HCT116 (cell line): ENCODE measurements around the gene IL32. TPM values are rescaled to one million over a fixed set of nuclear protein-coding genes. Genes with fewer than 3 reads are reported as not detected.

Experiments used
- ATAC-seq: fragments of 200-7000 bp; cut with Tn5 transposase; 2 replicates; pipeline ENCODE4 v1.9.1; 2020; ENCODE audit warnings: mild to moderate bottlenecking, moderate library complexity
- BruUV-seq: library from RNA; stranded (reverse); fragments of 400-500 nt; replicated peaks from 2 replicates; lab custom pipeline; 2021; lab: Mats Ljungman, UMichigan
- CTCF ChIA-PET: fragments of 300-600 bp; sonication (Branson Sonifier 250); formaldehyde crosslinking; loops from one replicate; lab custom pipeline; 2021; ENCODE audit warnings: antibody characterized with exemption; lab: Charles Lee
- POLR2A ChIA-PET: fragments of 300-600, 350-600 bp; sonication (Branson Sonifier 250); formaldehyde crosslinking; loops from one replicate; lab custom pipeline; 2021; ENCODE audit warnings: antibody characterized with exemption; lab: Charles Lee
- RAD21 ChIA-PET, 2 experiments: fragments of 300-600 bp; sonication (Branson Sonifier 250); formaldehyde crosslinking; loops; one replicate each; lab custom pipeline; 2023; ENCODE audit warnings: low total read pairs in 2 of 2; ENCODE audit not compliant: uncharacterized antibody in 2 of 2, unreplicated experiment in 2 of 2, low non-redundant PET in 1 of 2; lab: Charles Lee
- DNase-seq: peaks from one replicate; pipeline ENCODE4 v3.0.0-alpha.2; 2010; ENCODE audit warnings: low read depth, low spot score
- H2AFZ ChIP-seq: fragments of 200-600 bp; shearing (Covaris generic), sonication (generic); 2 replicates; pipeline ENCODE4 v1.6.1; 2017; ENCODE audit warnings: low read depth, mixed run types, mixed read lengths, antibody characterized with exemption, low read length; ENCODE audit not compliant: poor library complexity, severe bottlenecking
- H3K27ac ChIP-seq: 2 replicates; pipeline ENCODE4 v1.5.1; 2012; ENCODE audit warnings: low read depth, low read length
- H3K27me3 ChIP-seq: fragments of 200-600 bp; sonication (generic); 2 replicates; pipeline ENCODE4 v1.6.1; 2016; ENCODE audit warnings: mixed run types, low read length, mixed read lengths; ENCODE audit not compliant: insufficient read depth
- H3K36me3 ChIP-seq, 2 experiments: fragments of 200-500 bp in 1 of 2; fragments of 200-600 bp in 1 of 2; sonication (Bioruptor generic) in 1 of 2; sonication (generic) in 1 of 2; 2 replicates each; pipeline versions ENCODE4 v1.5.1 to v1.6.1; 2014 to 2016; ENCODE audit warnings: low read length in 2 of 2, inconsistent platforms in 1 of 2, mixed read lengths in 1 of 2, mixed run types in 1 of 2; ENCODE audit not compliant: insufficient read depth in 2 of 2, control insufficient read depth in 1 of 2
- H3K4me1 ChIP-seq, 2 experiments: fragments of 200-600 bp in 1 of 2; sonication (generic) in 1 of 2; 2 replicates each; pipeline versions ENCODE4 v1.5.1 to v1.6.1; 2012 to 2017; ENCODE audit warnings: low read length in 2 of 2, inconsistent platforms in 1 of 2, mild to moderate bottlenecking in 1 of 2, mixed read lengths in 1 of 2, mixed run types in 1 of 2, moderate library complexity in 1 of 2; ENCODE audit not compliant: insufficient read depth in 2 of 2, control insufficient read depth in 1 of 2
- H3K4me2 ChIP-seq: fragments of 200-600 bp; sonication (generic); 2 replicates; pipeline ENCODE4 v1.6.1; 2017; ENCODE audit warnings: mixed run types, low read length, mixed read lengths
- H3K4me3 ChIP-seq, 2 experiments: fragments of 200-600 bp in 1 of 2; sonication (generic) in 1 of 2; replicated peaks in 1 of 2; 2 replicates each; pipeline ENCODE4 v1.5.1; 2011 to 2016; ENCODE audit warnings: low read length in 2 of 2, control low read depth in 1 of 2, low read depth in 1 of 2, mild to moderate bottlenecking in 1 of 2, mixed read lengths in 1 of 2, mixed run types in 1 of 2
- H3K79me2 ChIP-seq: fragments of 200-600 bp; sonication (generic); 2 replicates; pipeline ENCODE4 v1.6.1; 2017; ENCODE audit warnings: mild to moderate bottlenecking, mixed run types, low read length, moderate library complexity, mixed read lengths; ENCODE audit not compliant: insufficient read depth
- H3K9ac ChIP-seq: fragments of 200-600 bp; sonication (generic); 2 replicates; pipeline ENCODE4 v1.6.1; 2016; ENCODE audit warnings: low read length, mixed read lengths
- H3K9me2 ChIP-seq: fragments of 200-600 bp; sonication (generic), shearing (Covaris generic); 2 replicates; pipeline ENCODE4 v1.6.1; 2017; ENCODE audit warnings: mixed run types, mild to moderate bottlenecking, moderate library complexity; ENCODE audit not compliant: insufficient read depth
- H3K9me3 ChIP-seq, 2 experiments: fragments of 200-500 bp in 1 of 2; fragments of 200-600 bp in 1 of 2; sonication (Bioruptor generic) in 1 of 2; sonication (generic) in 1 of 2; 2 replicates each; pipeline ENCODE4 v1.6.1; 2014 to 2017; ENCODE audit warnings: low read length in 2 of 2, mixed read lengths in 2 of 2, inconsistent platforms in 1 of 2, low read depth in 1 of 2, mild to moderate bottlenecking in 1 of 2, mixed run types in 1 of 2, moderate library complexity in 1 of 2; ENCODE audit not compliant: control insufficient read depth in 1 of 2, insufficient read depth in 1 of 2
- H4K20me1 ChIP-seq: fragments of 200-600 bp; sonication (generic), shearing (Covaris generic); 2 replicates; pipeline ENCODE4 v1.6.1; 2017; ENCODE audit warnings: mixed run types, mild to moderate bottlenecking, moderate library complexity; ENCODE audit not compliant: insufficient read depth
- CTCF ChIP-seq, 3 experiments: fragments of 200-600 bp in 1 of 3; sonication (generic) in 1 of 3; IDR thresholded peaks in 2 of 3; conservative IDR thresholded peaks in 1 of 3; 2 replicates each; pipeline ENCODE4 v1.5.1; 2012 to 2017; ENCODE audit warnings: low read depth in 2 of 3, low read length in 2 of 3, antibody characterized with exemption in 1 of 3, borderline replicate concordance in 1 of 3, control low read depth in 1 of 3, mild to moderate bottlenecking in 1 of 3, mixed read lengths in 1 of 3, mixed run types in 1 of 3, moderate library complexity in 1 of 3; ENCODE audit not compliant: insufficient read depth in 1 of 3
- MAX ChIP-seq: IDR thresholded peaks from 2 replicates; pipeline ENCODE4 v1.6.1; 2012
- SP1 ChIP-seq: IDR thresholded peaks from 2 replicates; pipeline ENCODE4 v1.6.1; 2012; ENCODE audit warnings: low read depth
- intact Hi-C: fragments of 100-400 bp; cut with micrococcal nuclease; formaldehyde crosslinking; loops from 2 replicates; pipeline ENCODE4 v1.10.0; 2022
- total RNA-seq: library from RNA; stranded (reverse); gene quantifications from one replicate; pipeline ENCODE4 v1.2.1, GENCODE V29; 2021; ENCODE audit not compliant: unreplicated experiment

Gene IL32
- total RNA-seq, 1 experiment from 2014 or later: 13.7 TPM

- no peak for TF ChIP-seq MAX
Observed at GRCh38 chr16:3020604-3021448, 44.6 kb upstream of the IL32 start (continued).

GRCh38 chr16:3021449-3022207, 43.8 kb upstream of the IL32 start:
- Histone ChIP-seq H4K20me1 (no peaks in the 10 kb centered on the region), H3K36me3 (peaks cover 5 to 25% of the 10 kb centered on the region in 2 experiments; a peak in 2 of 4 replicates), H3K27me3 (no peaks in the 10 kb centered on the region), H3K27ac (peak overlapping the region; percentile 100), H3K9me2 (no peaks in the 10 kb centered on the region), H3K9ac (peak overlapping the region; percentile 99), H3K4me3 (peak overlapping the region; percentile 94 to 95), H3K9me3 (no peaks in the 10 kb centered on the region), H3K4me1 (peaks cover 27 to 56% of the 10 kb centered on the region in 2 experiments), H2AFZ (no peak overlapping the region), H3K79me2 (peaks cover 26% of the 10 kb centered on the region; the same call in 1 of the 2 replicates), H3K4me2 (peak overlapping the region; percentile 86)
- intact Hi-C loops: loop anchor here (5.0 kb wide), 2 partner anchors 39 to 864 kb away; partner anchors contain the start of genes PKMYT1 and TRAF7
- BruUV-seq: no TSS peak
- POLR2A ChIA-PET: interaction anchor here (0.6 to 8.2 kb wide), 15 partner anchors 8 to 866 kb away, joined by 3 to 188 read pairs (median 5); partner anchors contain the start of genes CLDN9, KREMEN2, PAQR4 and PKMYT1
- CTCF ChIA-PET: interaction anchor here (1.0 to 6.1 kb wide), 5 partner anchors 10 to 39 kb away, joined by 3 to 39 read pairs (median 12); no protein-coding TSS in a partner anchor
- ATAC-seq: peak; percentile 36
- RAD21 ChIA-PET: interaction anchor here in 1 of 2 experiments (0.7 kb wide), 1 partner anchor 10 kb away, joined by 3 read pairs; no protein-coding TSS in a partner anchor
- TF ChIP-seq SP1 (no peak), CTCF (IDR thresholded peaks at IDR 0.05 in 2 of 3, conservative IDR thresholded peaks at IDR 0.05 in 1 of 3; ENCODE audit: borderline replicate concordance in 1 of 3, insufficient read depth in 1 of 3, low read depth in 2 of 3, low read length in 2 of 3) (peak in 1 of 3 experiments; percentile 37; a peak in 2 of 6 replicates)
- TF ChIP-seq, all 23 proteins: peak for 1
- DNase-seq: peak; percentile 82
